ENCODE measurements around the gene DPYD. TPM values are rescaled to one million over a fixed set of nuclear protein-coding genes. Genes with fewer than 3 reads are reported as not detected.

DPYD gene
- total RNA-seq, 1 donor from 2014 or later = 11.9 TPM

- H3K27ac Mint-ChIP-seq = no peak overlapping the region
- no peaks in the 10 kb centered on the region for H3K9me3 Mint-ChIP-seq
- H3K4me1 Mint-ChIP-seq (ENCODE audit: low read depth) = no peaks in the 10 kb centered on the region
- H3K27me3 Mint-ChIP-seq (ENCODE audit: low read depth) = no peaks in the 10 kb centered on the region
- H3K4me3 Mint-ChIP-seq (ENCODE audit: low read depth) = no peak overlapping the region
- DNase-seq (ENCODE audit: low spot score) = no peak
- intact Hi-C loops (cut with micrococcal nuclease) = no loop called here
- no peaks in the 10 kb centered on the region for H3K36me3 Mint-ChIP-seq (ENCODE audit: low read depth)
Observed at GRCh38 chr1:97451046-97451826, 469.6 kb downstream of the DPYD start.

GRCh38 chr1:97441966-97442365 is 478.9 kb downstream of the DPYD start:
- Mint-ChIP-seq H3K27me3 (ENCODE audit: low read depth) (no peaks in the 10 kb centered on the region), H3K9me3 (no peaks in the 10 kb centered on the region), H3K4me3 (ENCODE audit: low read depth) (no peak overlapping the region), H3K27ac (no peak overlapping the region), H3K4me1 (ENCODE audit: low read depth) (no peaks in the 10 kb centered on the region), H3K36me3 (ENCODE audit: low read depth) (no peaks in the 10 kb centered on the region)
- no peak for DNase-seq (ENCODE audit: low spot score)
- intact Hi-C loops (cut with micrococcal nuclease) = no loop called here

- Mint-ChIP-seq H3K4me1 (ENCODE audit: low read depth) (no peaks in the 10 kb centered on the region), H3K36me3 (ENCODE audit: low read depth) (no peaks in the 10 kb centered on the region), H3K9me3 (no peaks in the 10 kb centered on the region), H3K27ac (no peak overlapping the region), H3K4me3 (ENCODE audit: low read depth) (no peak overlapping the region), H3K27me3 (ENCODE audit: low read depth) (no peaks in the 10 kb centered on the region)
- no peak for DNase-seq (ENCODE audit: low spot score)
- intact Hi-C loops (cut with micrococcal nuclease) = no loop called here
Observed at GRCh38 chr1:97433824-97434177, 487.0 kb downstream of the DPYD start.

- no peaks in the 10 kb centered on the region for H3K4me1 Mint-ChIP-seq (ENCODE audit: low read depth)
- intact Hi-C loops (cut with micrococcal nuclease) = no loop called here
- no peak overlapping the region for H3K4me3 Mint-ChIP-seq (ENCODE audit: low read depth)
Observed at GRCh38 chr1:97433094-97433823, 487.6 kb downstream of the DPYD start.

GRCh38 chr1:97427371-97427770 is 493.5 kb downstream of the DPYD start:
- H3K4me1 Mint-ChIP-seq (ENCODE audit: low read depth) = no peaks in the 10 kb centered on the region
- no peaks in the 10 kb centered on the region for H3K36me3 Mint-ChIP-seq (ENCODE audit: low read depth)
- no peak overlapping the region for H3K27ac Mint-ChIP-seq
- no peaks in the 10 kb centered on the region for H3K9me3 Mint-ChIP-seq
- DNase-seq (ENCODE audit: low spot score) = no peak
- no peak overlapping the region for H3K4me3 Mint-ChIP-seq (ENCODE audit: low read depth)
- intact Hi-C loops (cut with micrococcal nuclease) = no loop called here
- H3K27me3 Mint-ChIP-seq (ENCODE audit: low read depth) = no peaks in the 10 kb centered on the region

More at GRCh38 chr1:97433094-97433823, 487.6 kb downstream of the DPYD start:
- H3K9me3 Mint-ChIP-seq = no peaks in the 10 kb centered on the region
- no peak overlapping the region for H3K27ac Mint-ChIP-seq
- no peak for DNase-seq (ENCODE audit: low spot score)
- no peaks in the 10 kb centered on the region for H3K36me3 Mint-ChIP-seq (ENCODE audit: low read depth)
- H3K27me3 Mint-ChIP-seq (ENCODE audit: low read depth) = no peaks in the 10 kb centered on the region

- H3K36me3 Mint-ChIP-seq (ENCODE audit: low read depth) = no peaks in the 10 kb centered on the region
- intact Hi-C loops (cut with micrococcal nuclease) = no loop called here
- no peak overlapping the region for H3K27ac Mint-ChIP-seq
- DNase-seq (ENCODE audit: low spot score) = no peak
- H3K27me3 Mint-ChIP-seq (ENCODE audit: low read depth) = no peaks in the 10 kb centered on the region
- H3K9me3 Mint-ChIP-seq = no peaks in the 10 kb centered on the region
- no peaks in the 10 kb centered on the region for H3K4me1 Mint-ChIP-seq (ENCODE audit: low read depth)
- H3K4me3 Mint-ChIP-seq (ENCODE audit: low read depth) = no peak overlapping the region
Observed at GRCh38 chr1:97424209-97424608, 496.6 kb downstream of the DPYD start.

- intact Hi-C loops (cut with micrococcal nuclease) = no loop called here
Observed at GRCh38 chr1:97423403-97423802, 497.4 kb downstream of the DPYD start.

GRCh38 chr1:97417661-97418060 is 503.2 kb downstream of the DPYD start:
- H3K36me3 Mint-ChIP-seq (ENCODE audit: low read depth) = no peaks in the 10 kb centered on the region
- no peak overlapping the region for H3K27ac Mint-ChIP-seq
- intact Hi-C loops (cut with micrococcal nuclease) = no loop called here
- H3K27me3 Mint-ChIP-seq (ENCODE audit: low read depth) = no peaks in the 10 kb centered on the region
- DNase-seq (ENCODE audit: low spot score) = no peak
- no peaks in the 10 kb centered on the region for H3K9me3 Mint-ChIP-seq
- no peaks in the 10 kb centered on the region for H3K4me1 Mint-ChIP-seq (ENCODE audit: low read depth)
- no peak overlapping the region for H3K4me3 Mint-ChIP-seq (ENCODE audit: low read depth)

More at GRCh38 chr1:97423403-97423802, 497.4 kb downstream of the DPYD start:
- Mint-ChIP-seq H3K27ac (no peak overlapping the region), H3K4me1 (ENCODE audit: low read depth) (no peaks in the 10 kb centered on the region), H3K36me3 (ENCODE audit: low read depth) (no peaks in the 10 kb centered on the region), H3K27me3 (ENCODE audit: low read depth) (no peaks in the 10 kb centered on the region), H3K9me3 (no peaks in the 10 kb centered on the region), H3K4me3 (ENCODE audit: low read depth) (no peak overlapping the region)
- DNase-seq (ENCODE audit: low spot score) = no peak

- no peak for DNase-seq (ENCODE audit: low spot score)
- Mint-ChIP-seq H3K4me1 (ENCODE audit: low read depth) (no peaks in the 10 kb centered on the region), H3K4me3 (ENCODE audit: low read depth) (no peak overlapping the region), H3K27me3 (ENCODE audit: low read depth) (no peaks in the 10 kb centered on the region), H3K36me3 (ENCODE audit: low read depth) (no peaks in the 10 kb centered on the region), H3K9me3 (no peaks in the 10 kb centered on the region), H3K27ac (no peak overlapping the region)
- intact Hi-C loops (cut with micrococcal nuclease) = no loop called here
Observed at GRCh38 chr1:97414682-97415312, 506.0 kb downstream of the DPYD start.

- Mint-ChIP-seq H3K27me3 (ENCODE audit: low read depth) (no peaks in the 10 kb centered on the region), H3K4me3 (ENCODE audit: low read depth) (no peak overlapping the region), H3K36me3 (ENCODE audit: low read depth) (no peaks in the 10 kb centered on the region), H3K4me1 (ENCODE audit: low read depth) (no peaks in the 10 kb centered on the region), H3K9me3 (no peaks in the 10 kb centered on the region), H3K27ac (no peak overlapping the region)
- DNase-seq (ENCODE audit: low spot score) = no peak
- intact Hi-C loops (cut with micrococcal nuclease) = no loop called here
Observed at GRCh38 chr1:97412737-97413136, 508.1 kb downstream of the DPYD start.

- intact Hi-C loops (cut with micrococcal nuclease) = no loop called here
- DNase-seq (ENCODE audit: low spot score) = no peak
- H3K9me3 Mint-ChIP-seq = no peaks in the 10 kb centered on the region
- H3K4me1 Mint-ChIP-seq (ENCODE audit: low read depth) = no peaks in the 10 kb centered on the region
- no peak overlapping the region for H3K4me3 Mint-ChIP-seq (ENCODE audit: low read depth)
- no peak overlapping the region for H3K27ac Mint-ChIP-seq
- H3K36me3 Mint-ChIP-seq (ENCODE audit: low read depth) = no peaks in the 10 kb centered on the region
- no peaks in the 10 kb centered on the region for H3K27me3 Mint-ChIP-seq (ENCODE audit: low read depth)
Observed at GRCh38 chr1:97412166-97412565, 508.7 kb downstream of the DPYD start.

GRCh38 chr1:97396463-97396862 is 524.4 kb downstream of the DPYD start:
- H3K36me3 Mint-ChIP-seq (ENCODE audit: low read depth) = no peaks in the 10 kb centered on the region
- no peaks in the 10 kb centered on the region for H3K27me3 Mint-ChIP-seq (ENCODE audit: low read depth)
- H3K27ac Mint-ChIP-seq = no peak overlapping the region
- no peaks in the 10 kb centered on the region for H3K9me3 Mint-ChIP-seq
- no peaks in the 10 kb centered on the region for H3K4me1 Mint-ChIP-seq (ENCODE audit: low read depth)
- H3K4me3 Mint-ChIP-seq (ENCODE audit: low read depth) = no peak overlapping the region
- intact Hi-C loops (cut with micrococcal nuclease) = no loop called here
- DNase-seq (ENCODE audit: low spot score) = no peak

GRCh38 chr1:97392701-97393100 is 528.1 kb downstream of the DPYD start:
- Mint-ChIP-seq H3K27ac (no peak overlapping the region), H3K36me3 (ENCODE audit: low read depth) (no peaks in the 10 kb centered on the region), H3K4me1 (ENCODE audit: low read depth) (no peaks in the 10 kb centered on the region), H3K27me3 (ENCODE audit: low read depth) (no peaks in the 10 kb centered on the region), H3K9me3 (no peaks in the 10 kb centered on the region), H3K4me3 (ENCODE audit: low read depth) (no peak overlapping the region)
- DNase-seq (ENCODE audit: low spot score) = no peak
- intact Hi-C loops (cut with micrococcal nuclease) = no loop called here
